SK-N-MC (cell line): ENCODE results near the gene ADAMTS7.
"Not testable (repeated sequence)": the region's sequence is repeated elsewhere in the genome, so short reads cannot be mapped to it uniquely, and the experiment has no call there.

Experiments
- EZH2 ChIP-seq: fragments of 200-600 bp; sonication (generic); IDR thresholded peaks from one replicate; pipeline ENCODE4 v1.6.1; 2017; ENCODE audit warnings: antibody characterized with exemption
- FOXP2 ChIP-seq: optimal IDR thresholded peaks from 2 replicates; pipeline ENCODE3; 2011; ENCODE audit warnings: mild to moderate bottlenecking, moderate library complexity; ENCODE audit not compliant: insufficient read depth; ENCODE audit errors: extremely low read length, control extremely low read depth
- POLR2AphosphoS5 ChIP-seq: IDR thresholded peaks from 2 replicates; pipeline ENCODE4 v1.6.1; 2012; ENCODE audit warnings: mild to moderate bottlenecking, low read depth, low read length, borderline replicate concordance

DNA sequence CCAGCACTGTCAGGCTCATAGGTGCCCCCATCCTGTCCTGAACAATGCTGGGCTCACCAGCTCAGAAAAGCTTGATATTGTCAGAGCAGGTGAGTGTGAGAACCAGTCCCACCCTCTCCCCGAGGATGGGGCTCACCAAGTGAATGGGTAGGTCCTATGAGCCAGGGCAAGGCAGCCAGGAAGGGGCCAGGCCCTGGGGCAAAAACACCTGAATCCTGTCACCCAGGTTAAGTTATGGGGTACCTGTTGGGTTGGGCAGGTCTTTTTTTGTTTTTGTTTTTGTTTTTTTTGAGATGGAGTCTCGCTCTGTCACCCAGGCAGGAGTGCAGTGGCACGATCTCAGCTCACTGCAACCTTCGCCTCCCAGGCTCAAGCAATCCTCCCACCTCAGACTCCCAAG lies 16.8 kb downstream of the ADAMTS7 start:
- TF ChIP-seq EZH2, POLR2AphosphoS5, FOXP2: not testable (repeated sequence)
